NCI-H1092 treated with DMSO at 0.1 percent for 48 hours (cell line): Measurements from ENCODE around the gene CEP170B.
"Not testable (repeated sequence)": the region's sequence is repeated elsewhere in the genome, so short reads cannot be mapped to it uniquely, and the experiment has no call there.

Experiments
- DNase-seq: peaks from one replicate; lab custom pipeline; 2025; lab: John Stamatoyannopoulos, UW

Gene CEP170B

DNA sequence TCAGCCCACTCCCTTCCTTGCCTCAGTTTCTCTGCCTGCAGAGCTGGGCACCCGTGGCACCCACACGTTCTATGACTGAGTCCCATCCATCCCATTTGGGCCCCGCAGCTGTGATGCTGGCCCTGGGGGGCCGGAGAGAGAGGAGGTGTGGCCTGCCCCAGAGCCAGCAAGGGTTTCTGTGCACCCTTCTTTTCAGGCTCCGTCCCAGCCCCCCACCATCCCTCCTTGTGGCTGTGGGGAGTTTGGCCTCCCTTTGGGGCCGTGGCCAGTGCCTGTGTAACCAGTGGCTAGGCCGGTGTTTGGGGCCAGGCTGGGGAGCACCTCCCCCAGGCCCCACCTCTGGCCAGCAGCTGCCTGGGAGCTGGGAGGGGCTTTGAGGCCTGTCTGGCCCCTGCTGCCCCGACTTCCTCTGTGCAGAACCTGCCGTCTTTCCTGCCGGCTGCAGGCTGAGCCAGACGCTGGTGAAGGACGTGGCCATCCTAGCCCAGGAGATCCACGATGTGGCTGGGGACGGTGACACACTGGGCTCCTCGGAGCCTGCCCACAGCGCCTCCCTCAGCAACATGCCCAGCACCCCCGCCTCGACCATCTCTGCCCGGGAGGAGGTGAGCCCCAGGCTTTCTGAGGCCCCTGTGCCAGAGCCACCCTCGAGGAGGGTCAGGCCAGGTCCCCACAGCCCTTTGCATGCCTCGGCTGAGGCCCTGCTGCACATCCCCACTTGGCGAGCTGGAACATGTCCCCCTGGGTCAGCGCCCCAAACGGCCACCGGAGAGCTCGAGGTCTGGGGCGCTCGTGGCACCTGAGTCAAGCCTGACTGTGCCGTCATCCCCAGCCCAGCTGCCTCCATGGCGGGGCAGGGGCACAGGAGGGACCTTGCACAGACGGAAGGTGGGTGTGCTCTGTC lies 27.7 kb downstream of the CEP170B start:
- no peak for DNase-seq

- DNase-seq, result no peak
Measured at GRCh38 chr14:104893435-104894207, 28.6 kb downstream of the CEP170B start.

- no peak for DNase-seq
Measured at GRCh38 chr14:104894331-104895206, 29.5 kb downstream of the CEP170B start.

GRCh38 chr14:104895207-104895785 lies 30.2 kb downstream of the CEP170B start:
- no peak for DNase-seq

GRCh38 chr14:104895786-104896661 lies 31.0 kb downstream of the CEP170B start:
- DNase-seq, result peak; percentile 73

- DNase-seq, result no peak
Measured at GRCh38 chr14:104897330-104898194, 32.5 kb downstream of the CEP170B start.

GRCh38 chr14:104898195-104898558 lies 33.1 kb downstream of the CEP170B start:
- no peak for DNase-seq

DNA sequence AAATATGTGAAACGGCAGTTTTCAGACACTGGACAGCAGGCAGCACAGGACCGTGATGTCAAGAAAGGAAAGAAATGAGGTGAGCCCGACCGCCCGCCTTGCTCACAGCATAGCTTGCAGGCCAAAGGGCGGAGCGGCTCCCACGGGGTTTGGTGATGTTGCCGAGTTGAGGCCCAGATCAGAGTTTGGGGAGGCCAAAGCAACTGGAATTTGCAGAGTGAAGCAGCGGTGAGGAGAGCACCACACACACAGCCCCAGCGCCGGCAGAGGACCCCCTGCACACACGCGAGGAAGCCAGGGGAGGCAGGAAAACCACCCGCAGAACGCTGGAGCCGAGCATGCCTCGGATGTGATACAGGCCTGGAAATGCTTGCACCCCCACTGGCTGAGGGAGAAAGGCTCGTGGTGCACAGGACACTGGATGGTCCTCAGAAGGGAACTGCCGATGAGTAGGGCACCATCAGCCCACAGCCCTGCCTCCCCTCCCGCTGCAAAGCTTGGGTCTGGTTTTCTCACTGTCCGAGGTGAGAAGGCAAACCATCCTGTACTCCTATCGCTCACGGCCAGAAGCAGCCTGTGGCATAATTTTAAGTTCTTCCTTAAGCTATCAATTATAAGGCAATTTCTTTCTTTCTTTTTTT lies 33.9 kb downstream of the CEP170B start:
- DNase-seq, result no peak

DNA sequence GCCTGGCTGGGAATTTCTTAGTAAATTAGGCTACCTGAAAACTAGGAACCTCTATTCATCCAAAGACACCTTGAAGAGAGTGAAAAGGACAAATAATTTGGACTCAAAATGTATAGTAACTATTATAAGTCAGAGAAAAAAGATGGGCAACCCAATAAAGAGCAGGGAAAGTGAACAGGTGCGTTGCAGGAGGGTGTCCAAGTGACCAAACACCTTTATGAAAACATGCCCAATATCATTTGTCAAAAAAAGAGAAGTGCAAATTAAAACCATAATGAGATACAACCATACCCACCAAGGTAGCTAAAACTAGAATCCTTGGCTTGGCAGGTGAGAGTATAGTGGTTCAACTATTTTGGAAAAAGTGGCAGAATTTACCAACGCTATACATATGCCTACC lies 34.7 kb downstream of the CEP170B start:
- no peak for DNase-seq

DNA sequence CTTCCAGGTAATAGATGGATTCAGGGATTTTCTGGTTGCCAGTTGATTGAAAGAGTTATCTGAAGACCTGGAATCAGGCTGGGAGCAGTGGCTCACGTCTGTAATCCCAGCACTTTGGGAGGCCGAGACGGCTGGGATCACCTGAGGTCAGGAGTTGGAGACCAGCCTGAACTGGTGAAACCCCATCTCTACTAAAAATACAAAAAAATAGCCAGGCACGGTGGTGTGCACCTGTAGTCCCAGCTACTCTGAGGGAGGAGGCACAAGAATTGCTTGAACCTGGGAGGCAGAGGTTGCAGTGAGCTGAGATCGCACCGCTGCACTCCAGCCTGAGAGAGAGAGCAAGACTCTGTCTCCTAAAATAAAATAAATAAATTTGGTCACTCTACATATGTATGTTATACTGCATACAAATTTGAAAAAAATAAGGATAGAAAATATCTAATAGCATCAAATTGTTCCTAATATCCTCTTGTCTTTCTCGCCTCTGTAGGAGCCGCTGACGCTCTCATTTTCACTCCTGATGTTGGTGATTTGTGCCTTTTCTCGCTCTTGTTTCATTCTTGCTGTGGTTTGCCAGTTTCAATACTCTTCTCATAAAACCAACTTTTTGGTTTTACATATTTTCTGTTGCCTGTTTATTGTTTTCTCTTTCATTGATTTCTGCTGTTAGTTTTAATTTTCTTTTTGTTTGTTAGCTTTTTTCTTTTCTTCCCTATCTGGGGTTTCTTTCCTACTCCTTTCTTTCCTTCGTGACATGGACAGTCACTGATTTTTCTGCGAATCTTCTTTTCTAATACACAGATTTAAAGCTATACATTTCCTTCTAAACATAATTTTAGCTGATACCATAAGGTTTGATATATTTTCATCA lies 35.8 kb downstream of the CEP170B start:
- DNase-seq, result no peak

- no peak for DNase-seq
Measured at GRCh38 chr14:104903990-104904389, 38.9 kb downstream of the CEP170B start.

GRCh38 chr14:104904650-104905578 lies 39.8 kb downstream of the CEP170B start:
- not testable (repeated sequence) for DNase-seq

DNA sequence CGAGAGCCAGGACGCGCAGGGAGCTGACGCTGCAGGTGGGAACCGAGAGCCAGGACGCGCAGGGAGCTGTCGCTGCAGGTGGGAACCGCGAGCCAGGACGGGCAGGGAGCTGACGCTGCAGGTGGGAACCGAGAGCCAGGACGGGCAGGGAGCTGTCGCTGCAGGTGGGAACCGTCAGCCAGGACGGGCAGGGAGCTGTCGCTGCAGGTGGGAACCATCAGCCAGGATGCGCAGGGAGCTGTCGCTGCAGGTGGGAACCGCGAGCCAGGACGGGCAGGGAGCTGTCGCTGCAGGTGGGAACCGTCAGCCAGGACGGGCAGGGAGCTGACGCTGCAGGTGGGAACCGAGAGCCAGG lies 40.5 kb downstream of the CEP170B start:
- not testable (repeated sequence) for DNase-seq

GRCh38 chr14:104908303-104908702 lies 43.2 kb downstream of the CEP170B start:
- DNase-seq, result no peak

GRCh38 chr14:104912053-104912452 lies 47.0 kb downstream of the CEP170B start:
- no peak for DNase-seq

DNA sequence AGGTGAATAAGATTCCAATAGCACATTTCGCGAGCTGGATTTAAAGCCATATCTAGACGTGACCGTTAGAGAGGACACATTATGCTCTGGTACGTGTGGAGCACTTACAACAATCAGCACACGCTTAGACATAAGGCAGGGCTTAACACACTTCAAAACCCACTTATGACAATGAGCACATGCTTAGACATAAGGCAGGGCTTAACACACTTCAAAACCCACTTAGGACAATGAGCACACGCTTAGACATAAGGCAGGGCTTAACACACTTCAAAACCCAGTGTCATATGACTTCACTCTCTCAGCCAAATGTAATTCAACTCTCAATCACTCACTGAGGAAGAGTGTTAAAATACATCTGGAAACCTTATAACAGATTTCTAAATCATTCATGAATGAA lies 48.4 kb downstream of the CEP170B start:
- DNase-seq, result no peak

- no peak for DNase-seq
Measured at GRCh38 chr14:104917116-104917515, 52.0 kb downstream of the CEP170B start.
